NCI-H1417 treated with DMSO at 0.1 percent for 48 hours (cell line): Measurements from ENCODE around the gene OCA2.
"Not testable (repeated sequence)": the region's sequence is repeated elsewhere in the genome, so short reads cannot be mapped to it uniquely, and the experiment has no call there.

Source experiments
- DNase-seq: peaks from one replicate; lab custom pipeline; 2025; lab: John Stamatoyannopoulos, UW

The OCA2 gene

GRCh38 chr15:27871078-27871901 is 227.8 kb downstream of the OCA2 start:
- no peak for DNase-seq

GRCh38 chr15:27870320-27870719 is 228.8 kb downstream of the OCA2 start:
- DNase-seq = no peak

- no peak for DNase-seq
Measured at GRCh38 chr15:27869697-27870281, 229.3 kb downstream of the OCA2 start.

GRCh38 chr15:27868828-27869404 is 230.2 kb downstream of the OCA2 start:
- no peak for DNase-seq

GRCh38 chr15:27867861-27868260 is 231.3 kb downstream of the OCA2 start:
- DNase-seq = no peak

GRCh38 chr15:27866505-27867165 is 232.5 kb downstream of the OCA2 start:
- no peak for DNase-seq

- no peak for DNase-seq
Measured at GRCh38 chr15:27865926-27866325, 233.2 kb downstream of the OCA2 start.

- no peak for DNase-seq
Measured at GRCh38 chr15:27865323-27865922, 233.7 kb downstream of the OCA2 start.

GRCh38 chr15:27864719-27865118 is 234.4 kb downstream of the OCA2 start:
- DNase-seq = no peak

- DNase-seq = no peak
Measured at GRCh38 chr15:27864086-27864485, 235.0 kb downstream of the OCA2 start.

GRCh38 chr15:27863000-27863399 is 236.1 kb downstream of the OCA2 start:
- no peak for DNase-seq

- no peak for DNase-seq
Measured at GRCh38 chr15:27861171-27861570, 237.9 kb downstream of the OCA2 start.

- DNase-seq = no peak
Measured at GRCh38 chr15:27855137-27855536, 244.0 kb downstream of the OCA2 start.

GRCh38 chr15:27854601-27855000 is 244.5 kb downstream of the OCA2 start:
- no peak for DNase-seq

GRCh38 chr15:27853624-27854455 is 245.3 kb downstream of the OCA2 start:
- DNase-seq = no peak

- DNase-seq = no peak
Measured at GRCh38 chr15:27851858-27852210, 247.3 kb downstream of the OCA2 start.

GRCh38 chr15:27850981-27851857 is 247.9 kb downstream of the OCA2 start:
- DNase-seq = no peak

- no peak for DNase-seq
Measured at GRCh38 chr15:27850050-27850449, 249.1 kb downstream of the OCA2 start.

- DNase-seq = not testable (repeated sequence)
Measured at GRCh38 chr15:27848936-27849335, 250.2 kb downstream of the OCA2 start.
